GM19043 (cell line): ENCODE results near the gene MYRF.
A peak's percentile ranks its signal among the peaks of the same experiment; 100 is the strongest.

Experiments used
- ATAC-seq: cut with Tn5 transposase; IDR thresholded peaks from one replicate; pipeline ENCODE4 v1.9.1; 2021; ENCODE audit warnings: low read depth; ENCODE audit not compliant: unreplicated experiment

Gene MYRF

GRCh38 chr11:61774411-61774810, 22.0 kb downstream of the MYRF start:
- ATAC-seq: no peak

GRCh38 chr11:61775106-61775505, 22.7 kb downstream of the MYRF start:
- ATAC-seq: no peak

DNA sequence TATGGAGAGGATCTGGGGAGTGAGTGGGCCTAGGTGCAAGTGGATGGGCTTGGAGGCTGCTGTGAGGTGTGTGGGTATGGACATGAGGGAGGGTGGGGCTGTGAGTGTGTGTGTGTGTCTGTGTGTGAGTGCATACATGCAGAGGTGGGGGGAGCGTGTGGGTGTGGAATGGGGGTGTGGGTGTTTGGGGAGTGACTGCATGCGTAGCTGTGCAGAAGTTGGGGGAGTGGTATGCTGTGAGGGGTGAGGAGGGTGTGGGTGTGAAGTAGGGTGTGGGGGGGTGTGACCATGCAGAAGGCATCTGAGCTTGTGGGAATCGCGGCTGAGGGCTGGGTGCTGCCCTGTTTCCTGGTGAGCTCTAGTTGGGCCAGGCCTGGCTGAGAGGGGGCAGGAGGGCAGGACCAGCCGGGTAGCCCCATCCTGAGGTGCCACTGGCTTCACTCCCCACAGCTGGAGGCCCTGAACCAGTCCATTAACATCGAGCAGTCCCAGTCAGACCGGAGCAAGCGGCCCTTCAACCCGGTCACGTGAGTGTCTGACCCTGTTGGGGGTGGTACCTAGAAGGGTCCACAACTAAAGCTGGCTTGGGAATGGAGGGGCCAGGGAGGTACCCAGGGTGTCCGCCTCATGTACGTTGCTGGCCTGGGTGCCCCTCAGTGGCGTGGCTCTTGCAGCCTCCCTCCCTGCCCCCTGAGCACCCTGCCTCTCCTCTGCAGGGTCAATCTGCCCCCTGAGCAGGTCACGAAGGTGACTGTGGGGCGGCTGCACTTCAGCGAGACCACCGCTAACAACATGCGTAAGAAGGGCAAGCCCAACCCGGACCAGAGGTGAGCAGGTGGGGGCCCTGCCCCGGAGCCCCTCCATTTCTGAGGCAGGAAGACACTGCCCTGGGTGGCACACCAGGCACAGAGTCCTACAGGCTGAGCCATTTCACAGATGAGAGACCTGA, 23.4 kb downstream of the MYRF start:
- ATAC-seq: no peak

GRCh38 chr11:61776561-61777075, 24.2 kb downstream of the MYRF start:
- peak; percentile 50 for ATAC-seq

GRCh38 chr11:61777234-61778090, 25.0 kb downstream of the MYRF start:
- ATAC-seq: no peak

DNA sequence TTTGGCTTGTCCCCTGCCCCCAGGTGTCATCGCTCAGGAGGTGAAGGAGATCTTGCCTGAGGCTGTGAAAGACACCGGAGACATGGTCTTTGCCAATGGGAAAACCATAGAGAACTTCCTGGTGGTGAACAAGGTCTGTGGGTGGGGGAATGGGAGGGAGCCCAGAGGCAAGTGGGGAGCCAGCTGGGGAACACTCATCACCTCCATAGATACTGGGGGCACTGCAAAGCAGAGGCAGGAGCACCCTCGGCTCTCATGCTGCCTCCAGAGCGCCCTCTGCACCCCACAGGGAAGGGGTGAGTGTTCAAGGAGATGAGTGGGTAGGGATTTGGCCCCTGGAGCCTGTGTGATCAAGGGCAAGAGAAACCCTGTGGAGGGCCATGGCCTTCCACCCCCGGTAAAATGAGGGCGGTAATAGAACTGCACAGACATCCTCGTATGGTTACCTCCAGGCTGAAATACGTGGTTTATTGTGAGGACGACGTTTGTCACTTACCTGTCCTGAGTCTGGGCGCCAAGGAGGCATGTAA, 26.0 kb downstream of the MYRF start:
- ATAC-seq: no peak

- no peak for ATAC-seq
Observed at GRCh38 chr11:61778920-61779650, 26.6 kb downstream of the MYRF start.

GRCh38 chr11:61779666-61780525, 27.5 kb downstream of the MYRF start:
- no peak for ATAC-seq

DNA sequence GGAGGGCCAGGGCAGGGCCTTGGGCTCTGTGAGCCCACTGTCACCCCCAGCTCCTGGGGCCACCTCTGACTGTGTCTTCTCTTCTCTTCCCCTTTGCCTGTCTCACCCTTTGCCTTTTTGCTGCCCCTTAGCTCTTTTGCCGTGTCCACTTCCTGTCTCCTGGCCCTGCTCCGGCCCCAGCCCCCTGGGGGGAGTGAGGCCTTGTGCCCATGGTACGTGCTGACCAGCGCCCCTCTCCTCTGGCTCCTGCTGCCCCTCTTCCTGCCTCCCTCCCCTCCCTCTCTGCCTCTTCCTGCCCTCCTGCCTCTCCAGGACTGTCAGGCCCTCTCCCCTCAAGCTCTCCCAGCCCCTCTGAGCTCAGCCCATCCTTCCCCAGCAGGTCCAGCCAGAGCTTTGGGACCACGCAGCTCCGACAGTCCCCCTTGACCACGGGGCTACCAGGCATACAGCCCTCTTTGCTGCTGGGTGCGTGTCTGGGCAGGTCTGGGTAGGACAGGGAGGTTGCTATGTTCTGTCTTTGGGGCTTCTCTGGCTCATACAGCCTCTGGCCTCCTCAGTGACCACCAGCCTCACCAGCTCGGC, 28.2 kb downstream of the MYRF start:
- ATAC-seq: no peak

DNA sequence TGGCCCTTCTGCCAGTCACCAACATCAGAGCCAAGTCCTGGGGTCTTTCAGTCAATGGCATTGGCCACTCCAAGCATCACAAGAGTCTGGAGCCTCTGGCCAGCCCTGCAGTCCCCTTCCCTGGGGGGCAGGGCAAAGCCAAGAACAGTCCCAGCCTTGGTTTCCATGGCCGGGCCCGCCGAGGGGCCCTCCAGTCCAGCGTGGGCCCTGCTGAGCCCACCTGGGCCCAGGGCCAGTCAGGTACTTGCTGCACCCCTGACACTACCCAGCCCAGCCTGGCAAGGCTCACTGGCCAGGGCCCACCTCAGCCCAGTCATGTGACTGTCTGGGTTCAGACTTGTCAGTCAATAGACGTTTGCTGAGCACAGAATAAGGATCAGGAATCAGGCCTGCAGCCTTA, 29.1 kb downstream of the MYRF start:
- ATAC-seq: no peak

DNA sequence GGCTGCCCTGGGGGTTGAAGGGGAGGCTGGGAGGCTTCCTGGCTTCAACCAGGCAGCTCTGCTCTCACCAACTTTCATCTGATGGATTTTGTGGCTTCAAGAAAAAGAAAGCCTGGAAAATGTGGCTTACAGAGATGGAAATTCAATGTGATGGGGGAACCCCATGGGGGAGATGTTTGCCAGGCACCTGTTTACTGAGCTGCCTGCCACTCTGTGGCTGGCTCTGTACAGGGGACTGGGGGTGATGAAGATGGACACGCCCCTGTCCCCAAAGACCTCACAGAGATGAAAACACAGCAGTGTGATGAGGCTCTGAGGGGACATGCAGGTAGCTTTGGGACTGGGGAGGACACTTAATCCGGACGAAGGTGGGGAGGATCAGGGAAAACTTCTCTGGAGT, 29.9 kb downstream of the MYRF start:
- no peak for ATAC-seq

GRCh38 chr11:61782841-61783240, 30.4 kb downstream of the MYRF start:
- ATAC-seq: no peak

GRCh38 chr11:61783717-61784505, 31.5 kb downstream of the MYRF start:
- no peak for ATAC-seq

DNA sequence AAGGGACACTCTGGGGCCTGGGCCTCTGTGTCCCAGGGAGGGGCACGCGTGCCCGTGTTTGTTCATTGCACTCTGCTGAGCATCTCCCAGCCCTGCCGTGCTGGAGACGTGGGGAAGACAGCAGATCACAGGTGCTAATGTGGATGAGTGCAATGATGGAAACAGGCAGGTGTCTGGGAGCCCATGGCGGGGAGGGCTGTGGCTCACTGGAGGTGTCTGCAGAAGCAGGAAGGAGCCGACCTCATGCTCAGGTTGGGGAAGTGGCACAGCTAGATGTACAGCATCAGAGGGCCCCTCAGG, 32.0 kb downstream of the MYRF start:
- ATAC-seq: no peak

DNA sequence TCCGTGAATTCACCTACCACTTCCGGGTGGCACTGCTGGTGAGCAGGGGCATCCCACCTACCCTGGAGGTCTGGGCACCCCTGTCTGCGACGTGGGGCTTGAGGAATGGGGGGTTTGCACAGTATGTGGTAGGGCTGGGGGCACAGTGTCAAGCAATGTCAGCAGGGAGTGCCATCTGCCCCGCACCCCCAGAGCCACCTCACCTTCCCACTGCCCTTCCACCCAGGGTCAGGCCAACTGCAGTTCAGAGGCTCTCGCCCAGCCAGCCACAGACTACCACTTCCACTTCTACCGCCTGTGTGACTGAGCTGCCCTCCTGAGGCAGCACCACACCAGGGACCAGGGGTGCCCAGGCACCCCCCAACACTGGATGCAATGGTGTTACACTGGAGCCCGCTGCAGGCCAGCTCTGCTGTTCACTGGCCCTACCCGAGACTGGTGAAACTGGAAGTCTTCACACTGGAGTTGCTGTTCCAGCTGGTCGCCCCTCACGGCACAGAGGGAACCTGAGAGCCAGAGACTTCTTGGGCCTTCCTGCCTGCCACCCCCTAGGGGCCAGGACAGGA, 33.5 kb downstream of the MYRF start:
- ATAC-seq: no peak

- no peak for ATAC-seq
Observed at GRCh38 chr11:61787928-61788491, 35.6 kb downstream of the MYRF start.

DNA sequence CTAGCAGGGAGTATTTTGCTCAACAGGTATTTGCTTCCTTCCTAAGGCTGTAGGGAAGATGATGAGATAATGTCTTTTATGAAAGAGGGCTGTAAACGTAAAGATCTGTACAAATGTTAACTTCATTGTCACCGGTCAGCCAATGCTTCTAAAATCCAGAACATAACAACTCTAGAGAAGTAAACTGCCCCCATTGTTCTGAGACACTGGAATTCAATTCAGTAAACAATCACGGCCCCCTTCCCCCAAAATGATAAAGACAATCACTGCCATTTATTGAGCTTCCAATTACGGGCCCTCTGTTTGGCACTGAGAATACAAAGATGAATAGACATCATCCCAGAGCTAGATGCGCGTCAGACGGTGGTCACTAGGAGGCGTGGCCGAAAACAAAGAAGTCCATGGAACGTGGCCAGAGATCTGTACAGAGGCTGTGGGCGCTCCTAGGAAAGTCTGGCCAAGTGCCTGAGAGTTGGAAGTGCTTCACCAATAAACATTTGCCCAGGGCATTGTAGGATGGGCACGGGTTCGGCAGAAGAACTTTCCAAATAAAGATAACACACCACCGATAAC, 39.4 kb downstream of the MYRF start:
- no peak for ATAC-seq
